ENCODE data around the gene TSPAN6. TPM values are rescaled to one million over a fixed set of nuclear protein-coding genes. Genes with fewer than 3 reads are reported as not detected.
A peak's percentile ranks its signal among the peaks of the same experiment; 100 is the strongest.

Gene TSPAN6
- total RNA-seq, 1 donor from 2014 or later: 79.0 TPM

DNA sequence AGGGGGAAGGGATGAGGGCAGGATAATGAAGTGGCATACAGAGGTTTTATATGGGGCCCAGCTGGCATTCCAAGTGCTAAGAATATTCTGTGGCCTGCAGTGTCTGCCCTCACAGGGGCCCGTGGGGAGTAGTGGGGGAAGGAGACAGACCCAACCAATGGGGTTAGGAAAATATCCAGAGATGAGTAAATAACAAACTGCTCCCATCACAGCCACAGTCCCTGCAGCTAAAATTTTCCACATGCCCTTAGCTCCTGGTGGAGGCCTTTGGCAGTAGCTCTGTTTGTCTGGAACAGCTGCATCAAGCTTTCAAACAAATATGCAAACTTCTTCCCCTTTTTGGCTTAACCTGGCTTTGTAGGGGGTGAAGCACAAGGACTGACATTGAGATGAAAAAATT, 10.5 kb upstream of the TSPAN6 start:
- no peak for DNase-seq

GRCh38 chrX:100645106-100645505, 8.5 kb upstream of the TSPAN6 start:
- DNase-seq: peak; percentile 24

GRCh38 chrX:100643956-100644860, 7.6 kb upstream of the TSPAN6 start, which contains the start of gene SRPX2:
SRPX2 (plus strand) TSS chrX:100644199; CDS start chrX:100646323, 2,124 bp downstream.
- peak; percentile 87 for DNase-seq

- DNase-seq: no peak
Measured at GRCh38 chrX:100643212-100643611, 6.6 kb upstream of the TSPAN6 start.

DNA sequence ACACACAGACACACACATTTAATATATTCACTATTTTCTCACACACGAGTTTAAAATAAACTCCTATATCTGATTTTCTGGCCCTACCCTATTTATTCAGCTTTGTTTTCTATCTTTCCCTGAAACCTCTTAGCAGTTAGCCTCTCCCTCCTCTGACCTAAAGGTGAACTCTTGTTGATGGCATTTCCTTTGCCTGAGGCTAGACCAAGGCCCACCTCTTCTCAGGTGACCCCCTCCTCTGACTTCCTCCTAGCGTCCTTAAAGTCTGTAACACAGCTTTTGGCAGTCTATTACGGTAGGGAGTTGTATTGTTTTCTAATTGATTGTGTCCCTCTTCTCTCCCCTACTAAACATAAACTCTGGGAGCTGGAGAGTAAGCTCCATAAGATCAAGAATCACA, 5.7 kb upstream of the TSPAN6 start:
- DNase-seq: no peak

GRCh38 chrX:100635989-100636320, 651 bp downstream of the TSPAN6 start:
- no peak for DNase-seq

- DNase-seq: no peak
Measured at GRCh38 chrX:100635040-100635439, 1.6 kb downstream of the TSPAN6 start.

- no peak for DNase-seq
Measured at GRCh38 chrX:100625985-100626491, 10.6 kb downstream of the TSPAN6 start.

DNA sequence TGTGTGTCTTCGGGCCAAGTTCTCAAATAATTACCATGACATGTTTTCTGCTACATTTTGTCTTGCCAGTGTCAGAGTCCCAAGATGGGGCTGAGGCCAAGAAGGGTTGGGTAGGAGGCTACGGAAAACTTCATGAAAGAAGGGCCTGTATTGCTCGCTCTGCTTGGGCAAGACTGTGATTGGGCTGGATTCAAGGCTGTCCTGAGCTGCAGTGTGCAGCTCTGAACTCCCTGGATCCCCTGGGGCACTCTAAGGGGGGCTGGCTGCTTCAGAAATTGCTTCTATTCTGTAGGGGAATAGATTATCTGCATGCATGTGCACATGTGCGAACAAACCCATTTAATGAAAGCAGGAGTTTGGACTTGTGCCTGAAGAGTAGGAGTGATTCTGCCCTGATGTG, 13.6 kb downstream of the TSPAN6 start:
- DNase-seq: no peak

GRCh38 chrX:100615005-100615404, 21.6 kb downstream of the TSPAN6 start:
- peak; percentile 69 for DNase-seq

DNA sequence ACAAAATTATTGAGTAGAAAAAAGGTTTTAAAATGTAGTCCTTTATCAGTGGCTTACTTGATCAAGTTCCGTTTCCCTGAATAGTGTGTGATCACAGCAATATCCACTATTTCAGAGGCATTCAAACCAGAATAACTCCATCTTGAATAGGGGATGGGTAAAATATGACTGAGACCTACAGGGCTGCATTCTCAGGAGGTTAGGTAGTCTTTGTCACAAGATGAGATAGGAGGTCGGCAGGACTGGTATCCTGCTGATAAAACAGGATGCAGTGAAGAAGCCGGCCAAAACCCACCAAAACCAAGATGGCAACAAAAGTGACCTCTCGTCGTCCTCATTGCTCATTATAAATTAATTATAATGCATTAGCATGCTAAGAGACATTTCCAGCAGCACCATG, 24.7 kb downstream of the TSPAN6 start:
- no peak for DNase-seq

DNA sequence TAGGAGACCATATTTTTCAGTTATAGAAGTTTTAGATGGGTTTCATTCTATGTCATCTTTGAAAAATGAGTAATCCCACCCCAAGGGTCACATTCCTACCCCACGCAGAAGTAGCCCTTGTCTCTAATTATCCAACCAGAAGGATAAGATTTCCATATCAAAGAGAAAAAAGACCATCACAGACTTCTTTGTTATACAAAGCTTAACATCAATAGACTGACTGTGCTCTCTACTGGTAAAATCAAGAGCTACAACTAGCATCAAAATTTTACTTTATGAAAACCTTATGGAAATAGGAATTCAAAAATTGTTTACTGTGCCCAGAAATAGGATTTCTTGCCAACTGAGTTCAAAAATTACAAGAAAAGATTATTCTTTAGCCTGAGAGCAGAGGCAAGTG, 27.0 kb downstream of the TSPAN6 start:
- DNase-seq: peak; percentile 10

GRCh38 chrX:100606753-100607152, 29.9 kb downstream of the TSPAN6 start:
- no peak for DNase-seq

DNA sequence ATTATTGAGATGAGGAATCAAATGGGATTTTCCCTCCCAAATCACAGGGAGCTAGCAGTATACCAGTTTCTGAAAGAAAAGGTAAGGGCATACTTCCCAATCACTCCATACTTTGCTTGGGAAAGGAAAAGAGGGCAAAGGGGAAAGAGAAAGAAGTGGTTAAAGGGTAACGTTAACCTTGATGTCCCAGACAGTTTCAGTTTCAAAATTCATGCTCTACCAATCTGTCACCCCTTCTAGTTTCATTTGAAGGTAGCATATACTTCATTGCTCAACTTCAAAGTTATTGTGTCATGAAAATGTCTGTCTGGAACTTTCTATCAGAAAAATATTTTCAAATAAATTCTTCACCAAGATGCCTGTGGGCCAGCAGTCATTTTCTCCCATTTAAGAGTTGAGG, 35.8 kb downstream of the TSPAN6 start:
- DNase-seq: no peak

DNA sequence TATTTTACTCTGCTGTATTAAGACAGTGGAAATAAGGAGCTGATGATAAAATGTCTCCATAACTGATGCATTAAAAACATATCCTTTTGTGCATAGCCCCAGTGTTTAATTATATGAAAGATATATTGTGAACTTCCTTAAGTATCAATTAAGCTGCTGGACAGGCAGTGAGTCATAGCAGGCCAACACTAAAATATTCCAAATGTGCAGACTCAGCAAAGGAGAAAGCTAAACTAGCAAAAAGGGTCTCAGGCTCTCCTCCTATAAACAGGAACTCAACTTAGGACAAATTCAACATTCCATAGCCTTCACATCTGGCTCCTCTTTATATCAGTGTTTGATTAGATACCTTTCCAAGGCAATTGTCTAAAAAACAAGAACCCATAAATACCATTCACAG, 36.3 kb downstream of the TSPAN6 start:
- peak; percentile 1 for DNase-seq

GRCh38 chrX:100599456-100599855, 37.1 kb downstream of the TSPAN6 start:
- DNase-seq: no peak

- no peak for DNase-seq
Measured at GRCh38 chrX:100596601-100597000, 40.0 kb downstream of the TSPAN6 start.

DNA sequence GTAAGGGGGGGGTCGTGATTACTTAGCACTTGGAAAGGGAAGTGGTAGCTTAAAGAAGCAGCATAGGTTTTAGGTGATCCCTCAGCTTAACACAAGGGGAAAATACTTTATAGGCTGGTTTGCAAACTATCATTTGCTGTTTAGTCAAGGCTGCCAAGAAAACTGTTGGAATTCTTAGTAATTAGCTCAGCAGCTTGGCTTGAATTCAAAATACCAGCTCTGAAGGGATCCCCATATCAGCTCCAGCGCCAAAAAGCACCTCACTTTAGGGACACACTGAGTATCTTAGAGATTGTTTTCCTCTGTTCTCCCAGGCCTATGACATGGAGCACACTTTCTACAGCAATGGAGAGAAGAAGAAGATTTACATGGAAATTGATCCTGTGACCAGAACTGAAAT, 43.0 kb downstream of the TSPAN6 start:
- DNase-seq: no peak

DNA sequence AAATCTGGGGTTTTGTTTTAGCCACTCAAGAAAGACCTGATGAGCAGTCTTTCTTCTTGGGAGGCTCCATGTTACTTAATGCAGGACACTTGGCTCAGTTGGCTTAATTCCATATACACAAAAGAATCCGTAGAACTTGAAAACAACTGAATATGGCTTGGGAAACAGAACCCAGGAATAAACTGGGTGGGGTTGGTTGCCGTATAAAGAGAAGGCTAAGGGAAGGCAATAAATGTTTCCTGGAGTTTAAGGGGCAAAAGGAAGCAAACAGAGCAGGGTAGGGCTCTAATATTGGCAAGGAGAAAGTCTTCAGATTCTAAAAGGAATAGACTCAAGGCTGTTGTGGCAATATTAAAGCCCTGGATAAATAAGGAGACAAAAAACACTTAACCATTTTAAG, 43.5 kb downstream of the TSPAN6 start:
- DNase-seq: no peak

DNA sequence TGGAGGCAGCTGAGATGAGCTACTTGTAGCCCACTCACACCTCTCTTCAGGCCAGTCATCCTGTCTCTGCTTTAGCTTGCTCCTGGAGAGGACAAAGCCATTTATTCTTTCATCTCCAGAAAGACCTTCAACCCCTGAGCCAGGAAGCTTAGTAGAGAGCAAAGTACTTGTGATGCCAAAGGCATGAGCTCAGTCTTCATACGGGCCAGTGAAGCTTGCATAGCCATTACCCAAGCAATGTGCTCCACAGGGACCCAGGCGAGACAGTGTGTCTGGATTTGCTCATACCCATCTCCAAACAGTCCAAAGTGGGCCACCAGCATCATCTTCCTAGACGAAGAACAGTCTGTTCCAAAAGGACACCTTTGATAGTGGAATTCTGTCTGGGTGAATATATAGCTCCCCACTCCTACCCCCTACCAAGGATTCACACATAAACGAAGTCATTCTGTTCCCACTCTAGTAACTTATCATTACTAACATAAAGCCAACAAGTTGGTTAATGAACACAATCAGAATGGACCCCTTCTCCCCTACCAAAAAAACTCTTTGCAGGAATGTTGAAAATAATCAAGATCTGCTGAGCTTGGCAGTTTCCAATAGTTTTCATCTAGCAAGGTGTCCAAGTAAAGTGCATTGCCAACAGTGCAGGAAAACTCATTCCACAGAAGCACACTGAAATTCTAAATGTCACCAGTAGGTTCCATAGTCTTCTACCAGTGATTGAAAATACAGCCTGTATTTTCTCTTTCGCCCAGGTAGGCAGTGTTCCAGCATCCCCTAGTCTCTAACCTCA, 45.2 kb downstream of the TSPAN6 start:
- no peak for DNase-seq

DNA sequence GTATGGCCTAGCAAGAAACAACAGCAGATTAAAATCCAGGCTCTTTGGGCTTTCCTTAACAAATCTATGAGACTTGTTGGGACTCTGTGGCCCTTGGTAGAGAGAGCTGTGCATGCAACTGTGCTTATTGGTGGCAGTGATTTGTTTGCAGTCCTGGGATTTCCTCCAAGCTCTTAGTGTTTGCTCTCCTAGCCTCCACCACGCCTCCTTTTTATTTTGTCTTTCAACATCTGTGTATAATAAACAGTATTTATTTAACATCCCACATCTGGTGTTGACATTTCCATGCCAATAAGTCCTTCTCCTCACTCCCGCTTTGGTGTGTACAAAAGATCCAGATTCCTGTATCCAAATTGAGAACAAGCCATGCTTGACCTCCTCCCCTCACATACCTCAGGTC, 48.7 kb downstream of the TSPAN6 start:
- DNase-seq: no peak

- DNase-seq: no peak
Measured at GRCh38 chrX:100586747-100587146, 49.9 kb downstream of the TSPAN6 start.

DNA sequence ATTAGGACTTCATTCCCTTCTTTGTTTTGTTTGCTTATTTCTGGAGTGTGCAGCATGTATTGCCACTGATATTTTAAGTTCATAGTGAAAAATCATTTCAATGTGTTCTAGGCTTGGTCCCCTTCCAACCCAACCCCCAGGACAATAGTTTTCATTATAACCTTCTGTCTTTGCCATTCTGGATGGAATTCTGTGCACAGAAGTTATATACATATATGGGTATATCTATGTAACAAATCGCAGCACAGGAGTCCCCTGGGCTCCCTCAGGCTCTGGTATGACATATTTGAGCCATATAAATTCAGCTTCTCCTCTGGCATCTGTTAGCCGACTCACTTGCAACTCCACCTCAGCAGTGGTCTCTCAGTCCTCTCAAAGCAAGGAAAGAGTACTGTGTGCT, 52.0 kb downstream of the TSPAN6 start, which contains the start of gene TNMD:
Gene TNMD, plus strand, starts transcription at position 326 of the 400 bp plus-strand sequence. CDS start 83 bp downstream, outside the sequence.
- DNase-seq: no peak
